GM19468 (cell line): ENCODE data around the gene CAPN12.

Experiments used
- ATAC-seq: cut with Tn5 transposase; IDR thresholded peaks from one replicate; pipeline ENCODE4 v1.9.1; 2021; ENCODE audit warnings: mild to moderate bottlenecking, moderate library complexity, moderate number of reproducible peaks; ENCODE audit not compliant: unreplicated experiment; ENCODE audit errors: extremely low read depth

CAPN12 gene

GRCh38 chr19:38713227-38713649, 31.0 kb downstream of the CAPN12 start:
- no peak for ATAC-seq

GRCh38 chr19:38712161-38712748, 32.0 kb downstream of the CAPN12 start:
- ATAC-seq = no peak

- no peak for ATAC-seq
These were observed 32.5 kb downstream of the CAPN12 start for GRCh38 chr19:38711726-38712153.

GRCh38 chr19:38710928-38711725, 33.1 kb downstream of the CAPN12 start:
- no peak for ATAC-seq

- no peak for ATAC-seq
These were observed 33.9 kb downstream of the CAPN12 start for GRCh38 chr19:38710416-38710702.

GRCh38 chr19:38709671-38710415, 34.4 kb downstream of the CAPN12 start:
- ATAC-seq = no peak

- ATAC-seq = no peak
These were observed 35.2 kb downstream of the CAPN12 start for GRCh38 chr19:38709119-38709518.

- ATAC-seq = no peak
These were observed 35.8 kb downstream of the CAPN12 start for GRCh38 chr19:38708413-38709024.

- ATAC-seq = no peak
These were observed 36.7 kb downstream of the CAPN12 start for GRCh38 chr19:38707512-38708114.

GRCh38 chr19:38706792-38707511, 37.3 kb downstream of the CAPN12 start:
- no peak for ATAC-seq

GRCh38 chr19:38705197-38706019, 38.9 kb downstream of the CAPN12 start:
- no peak for ATAC-seq

GRCh38 chr19:38704488-38705026, 39.7 kb downstream of the CAPN12 start:
- ATAC-seq = no peak

- no peak for ATAC-seq
These were observed 40.8 kb downstream of the CAPN12 start for GRCh38 chr19:38703509-38703908.

- no peak for ATAC-seq
These were observed 42.0 kb downstream of the CAPN12 start for GRCh38 chr19:38702278-38702677.

- ATAC-seq = no peak
These were observed 42.7 kb downstream of the CAPN12 start for GRCh38 chr19:38701455-38702063.

GRCh38 chr19:38700902-38701454, 43.3 kb downstream of the CAPN12 start:
- ATAC-seq = no peak

GRCh38 chr19:38700350-38700901, 43.8 kb downstream of the CAPN12 start:
- ATAC-seq = no peak
